ENCODE data around the gene SHFL. TPM values are rescaled to one million over a fixed set of nuclear protein-coding genes. Genes with fewer than 3 reads are reported as not detected.

Gene SHFL
- total RNA-seq, 1 experiment from 2014 or later = 21.1 TPM

- H3K27me3 ChIP-seq (ENCODE audit: insufficient read depth, low read length) = no peaks in the 10 kb centered on the region
- no peak overlapping the region for H3K4me3 Mint-ChIP-seq
- H3K4me1 ChIP-seq (ENCODE audit: insufficient read depth, low read length) = no peaks in the 10 kb centered on the region
- H3K36me3 Mint-ChIP-seq (ENCODE audit: insufficient read depth in 1 of 3, low read depth in 3 of 3) = peaks cover 49 to 98% (median 89%) of the 10 kb centered on the region in 3 experiments; a peak in 6 of 7 replicates
- H2BK20ac ChIP-seq (ENCODE audit: low read depth, low read length, poor library complexity, severe bottlenecking) = no peak overlapping the region
- H2AFZ ChIP-seq (ENCODE audit: low read length) = no peak overlapping the region
- H3K79me2 ChIP-seq (ENCODE audit: insufficient read depth, low read length) = 0 out of 2 replicates have a peak, but pooled peaks cover 2% of the 10 kb centered on the region
- H3K9me3 ChIP-seq (ENCODE audit: control insufficient read depth, low read depth, low read length) = no peaks in the 10 kb centered on the region
- no peaks in the 10 kb centered on the region for H3K4me1 Mint-ChIP-seq
- no peak overlapping the region for H3T11ph ChIP-seq (ENCODE audit: low read length)
- no peak overlapping the region for H4K91ac ChIP-seq (ENCODE audit: insufficient read length, low read depth, low read length)
- H3K4me2 ChIP-seq (ENCODE audit: insufficient read depth, insufficient read length, low read length) = no peak overlapping the region
- no peak overlapping the region for H4K5ac ChIP-seq (ENCODE audit: insufficient read length, low read depth, low read length)
- H2BK15ac ChIP-seq (ENCODE audit: low read depth, low read length) = no peak overlapping the region
- no peak overlapping the region for H2BK120ac ChIP-seq (ENCODE audit: low read depth, low read length, poor library complexity, severe bottlenecking)
- no peak for TF ChIP-seq CTCF (conservative IDR thresholded peaks at IDR 0.05)
- H3K14ac ChIP-seq (ENCODE audit: insufficient read depth, low read length) = no peak overlapping the region
- H3K23me2 ChIP-seq (ENCODE audit: insufficient read length, low read depth, low read length, poor library complexity, severe bottlenecking) = no peaks in the 10 kb centered on the region
- H2BK5ac ChIP-seq (ENCODE audit: insufficient read length, low read length) = no peak overlapping the region
- no peaks in the 10 kb centered on the region for H3K79me1 ChIP-seq (ENCODE audit: insufficient read depth, low read depth, low read length, poor library complexity, severe bottlenecking)
- no peak overlapping the region for H3K18ac ChIP-seq (ENCODE audit: insufficient read length, low read depth, low read length)
- no peak for DNase-seq
- no peak overlapping the region for H3K9ac ChIP-seq (ENCODE audit: extremely low read depth, insufficient read length, low read length)
- no peak overlapping the region for H3K4ac ChIP-seq (ENCODE audit: low read depth, low read length)
- no peak overlapping the region for H3K56ac ChIP-seq (ENCODE audit: insufficient read length, low read depth, low read length)
- H3K27ac ChIP-seq (ENCODE audit: insufficient read length, low read depth, low read length) = no peak overlapping the region
- H4K8ac ChIP-seq (replicated peaks; ENCODE audit: insufficient read length, low read depth, low read length) = no peak overlapping the region
- no peaks in the 10 kb centered on the region for H4K20me1 ChIP-seq (ENCODE audit: control insufficient read depth, insufficient read depth, insufficient read length)
- no peak overlapping the region for H3K27ac Mint-ChIP-seq
- no CpG with 5 or more reads among the region's 13 CpGs for WGBS (ENCODE audit: extremely low coverage, insufficient read length, low lambda C conversion rate)
- H3K9me3 Mint-ChIP-seq = no peaks in the 10 kb centered on the region
- no peak overlapping the region for H3K23ac ChIP-seq (ENCODE audit: insufficient read length, low read depth, low read length)
- H2AK5ac ChIP-seq (ENCODE audit: insufficient read length, low read length) = no peak overlapping the region
- no peaks in the 10 kb centered on the region; the same call in 1 of the 2 replicates for H3K27me3 Mint-ChIP-seq (ENCODE audit: low read depth)
- no peak overlapping the region for H2BK12ac ChIP-seq (ENCODE audit: insufficient read length, low read depth, low read length)
Measured at GRCh38 chr19:10141479-10141878, 55.4 kb downstream of the SHFL start.

Data from H9 (cell line).